B cell (primary cell): ENCODE data around the gene CENPL.

Experiments
- EZH2 ChIP-seq: IDR thresholded peaks from 2 replicates; pipeline ENCODE4 v1.6.1; 2012; ENCODE audit warnings: borderline replicate concordance, low read depth, mild to moderate bottlenecking, moderate library complexity, low read length; ENCODE audit not compliant: insufficient read depth, poor library complexity, severe bottlenecking
- TF ChIP-seq, protein P1 (sequence below): fragments of 200-600 bp; IDR thresholded peaks from one replicate; pipeline ENCODE4 v1.8.0; 2022; ENCODE audit warnings: antibody characterized with exemption, mild to moderate bottlenecking

GRCh38 chr1:173867753-173868265 lies 43.1 kb upstream of the CENPL start, which contains the start of gene GAS5:
- TF ChIP-seq, protein P1, sequence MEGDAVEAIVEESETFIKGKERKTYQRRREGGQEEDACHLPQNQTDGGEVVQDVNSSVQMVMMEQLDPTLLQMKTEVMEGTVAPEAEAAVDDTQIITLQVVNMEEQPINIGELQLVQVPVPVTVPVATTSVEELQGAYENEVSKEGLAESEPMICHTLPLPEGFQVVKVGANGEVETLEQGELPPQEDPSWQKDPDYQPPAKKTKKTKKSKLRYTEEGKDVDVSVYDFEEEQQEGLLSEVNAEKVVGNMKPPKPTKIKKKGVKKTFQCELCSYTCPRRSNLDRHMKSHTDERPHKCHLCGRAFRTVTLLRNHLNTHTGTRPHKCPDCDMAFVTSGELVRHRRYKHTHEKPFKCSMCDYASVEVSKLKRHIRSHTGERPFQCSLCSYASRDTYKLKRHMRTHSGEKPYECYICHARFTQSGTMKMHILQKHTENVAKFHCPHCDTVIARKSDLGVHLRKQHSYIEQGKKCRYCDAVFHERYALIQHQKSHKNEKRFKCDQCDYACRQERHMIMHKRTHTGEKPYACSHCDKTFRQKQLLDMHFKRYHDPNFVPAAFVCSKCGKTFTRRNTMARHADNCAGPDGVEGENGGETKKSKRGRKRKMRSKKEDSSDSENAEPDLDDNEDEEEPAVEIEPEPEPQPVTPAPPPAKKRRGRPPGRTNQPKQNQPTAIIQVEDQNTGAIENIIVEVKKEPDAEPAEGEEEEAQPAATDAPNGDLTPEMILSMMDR, result no peak
- TF ChIP-seq EZH2, result no peak
